ENCODE results near the gene PRKD3.

DNA sequence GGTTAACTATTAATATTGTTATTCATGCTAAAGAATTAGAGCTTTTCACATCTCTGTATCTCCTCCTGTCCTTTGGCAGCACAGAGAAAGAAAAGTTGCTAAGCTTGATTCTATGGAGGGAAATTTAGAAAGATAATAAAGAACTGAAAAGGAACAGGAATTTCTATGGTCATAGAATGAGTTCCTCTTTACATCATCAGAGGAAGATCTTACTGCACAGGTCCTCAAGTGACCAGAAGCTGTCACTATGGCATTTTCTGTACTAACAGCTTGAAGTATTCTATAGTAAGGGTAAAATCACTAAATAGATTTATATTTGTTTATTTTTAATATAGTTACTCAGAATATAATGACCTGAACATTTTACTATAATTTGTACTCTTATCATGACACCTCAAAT, 6.0 kb upstream of the PRKD3 start:
- TF ChIP-seq, protein P1, sequence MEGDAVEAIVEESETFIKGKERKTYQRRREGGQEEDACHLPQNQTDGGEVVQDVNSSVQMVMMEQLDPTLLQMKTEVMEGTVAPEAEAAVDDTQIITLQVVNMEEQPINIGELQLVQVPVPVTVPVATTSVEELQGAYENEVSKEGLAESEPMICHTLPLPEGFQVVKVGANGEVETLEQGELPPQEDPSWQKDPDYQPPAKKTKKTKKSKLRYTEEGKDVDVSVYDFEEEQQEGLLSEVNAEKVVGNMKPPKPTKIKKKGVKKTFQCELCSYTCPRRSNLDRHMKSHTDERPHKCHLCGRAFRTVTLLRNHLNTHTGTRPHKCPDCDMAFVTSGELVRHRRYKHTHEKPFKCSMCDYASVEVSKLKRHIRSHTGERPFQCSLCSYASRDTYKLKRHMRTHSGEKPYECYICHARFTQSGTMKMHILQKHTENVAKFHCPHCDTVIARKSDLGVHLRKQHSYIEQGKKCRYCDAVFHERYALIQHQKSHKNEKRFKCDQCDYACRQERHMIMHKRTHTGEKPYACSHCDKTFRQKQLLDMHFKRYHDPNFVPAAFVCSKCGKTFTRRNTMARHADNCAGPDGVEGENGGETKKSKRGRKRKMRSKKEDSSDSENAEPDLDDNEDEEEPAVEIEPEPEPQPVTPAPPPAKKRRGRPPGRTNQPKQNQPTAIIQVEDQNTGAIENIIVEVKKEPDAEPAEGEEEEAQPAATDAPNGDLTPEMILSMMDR (IDR thresholded peaks at IDR 0.05): no peak
- TF ChIP-seq ZFX (IDR thresholded peaks at IDR 0.05; ENCODE audit: borderline replicate concordance): no peak
